Stimulated activated naive CD8-positive, alpha-beta T cell treated with anti-CD3 and anti-CD28 coated beads, Interleukin-15, Interleukin-2, amounts not matched to agents 100 U/mL and 50 U/mL, for 24 hours (primary cell): ENCODE results near the gene LDLRAD4.

Experiments
- ATAC-seq: fragments of 150-1000 bp; cut with Tn5 transposase; one replicate; pipeline ENCODE4 v1.10.0; 2021
- DNase-seq: peaks from one replicate; pipeline ENCODE4 v3.0.0; 2021

LDLRAD4 gene

DNA sequence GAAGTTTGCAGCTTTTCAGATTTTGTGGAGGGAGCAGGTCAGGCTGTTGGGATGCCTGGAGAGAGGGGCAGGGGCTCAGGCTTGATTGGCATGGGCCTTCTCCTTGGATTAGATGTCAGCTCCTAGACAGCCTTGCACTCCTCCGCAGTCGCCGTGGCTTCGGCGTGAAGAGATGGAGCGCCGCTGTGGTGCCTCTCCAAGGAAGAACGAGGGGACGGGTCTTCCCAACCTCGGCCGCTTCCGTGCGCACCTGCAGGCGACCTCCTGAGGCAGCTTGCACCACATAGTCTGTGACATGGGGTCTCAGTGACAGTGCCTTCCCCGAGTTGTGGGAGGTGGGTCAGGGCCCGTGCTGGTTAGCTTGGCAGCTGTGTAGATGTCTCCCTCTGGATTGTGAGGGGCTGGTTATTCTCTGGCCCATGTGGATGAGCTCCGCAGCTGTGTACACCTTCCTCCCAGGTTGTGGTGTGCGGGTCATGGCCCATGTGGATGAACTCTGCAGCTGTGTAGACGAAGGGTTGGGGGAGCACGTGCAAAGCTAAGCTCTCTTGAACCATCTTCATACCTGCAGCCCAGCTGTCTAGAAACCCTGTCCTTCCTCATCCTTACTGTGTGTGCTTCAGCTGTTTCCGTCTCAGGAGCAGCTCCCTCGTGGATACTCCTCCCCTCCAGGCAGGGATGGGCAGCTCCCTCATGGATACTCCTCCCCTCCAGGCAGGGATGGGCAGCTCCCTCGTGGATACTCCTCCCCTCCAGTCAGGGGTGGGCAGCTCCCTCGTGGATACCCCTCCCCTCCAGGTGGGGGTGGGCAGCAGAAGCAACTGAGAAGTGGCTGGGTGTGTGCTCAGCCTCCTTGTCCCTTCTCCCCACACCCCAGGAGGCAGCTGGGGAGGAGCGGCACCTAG, 170.3 kb downstream of the LDLRAD4 start:
- ATAC-seq (no peak), DNase-seq (no peak)

GRCh38 chr18:13389491-13390131, 171.1 kb downstream of the LDLRAD4 start:
- peak; percentile 19 for ATAC-seq

GRCh38 chr18:13390196-13390595, 171.6 kb downstream of the LDLRAD4 start:
- peak; percentile 14 for ATAC-seq
- DNase-seq, result no peak

More at GRCh38 chr18:13389491-13390131, 171.1 kb downstream of the LDLRAD4 start:
- DNase-seq, result no peak

- DNase-seq, result no peak
- ATAC-seq, result no peak
Measured at GRCh38 chr18:13390711-13391110, 172.2 kb downstream of the LDLRAD4 start.

DNA sequence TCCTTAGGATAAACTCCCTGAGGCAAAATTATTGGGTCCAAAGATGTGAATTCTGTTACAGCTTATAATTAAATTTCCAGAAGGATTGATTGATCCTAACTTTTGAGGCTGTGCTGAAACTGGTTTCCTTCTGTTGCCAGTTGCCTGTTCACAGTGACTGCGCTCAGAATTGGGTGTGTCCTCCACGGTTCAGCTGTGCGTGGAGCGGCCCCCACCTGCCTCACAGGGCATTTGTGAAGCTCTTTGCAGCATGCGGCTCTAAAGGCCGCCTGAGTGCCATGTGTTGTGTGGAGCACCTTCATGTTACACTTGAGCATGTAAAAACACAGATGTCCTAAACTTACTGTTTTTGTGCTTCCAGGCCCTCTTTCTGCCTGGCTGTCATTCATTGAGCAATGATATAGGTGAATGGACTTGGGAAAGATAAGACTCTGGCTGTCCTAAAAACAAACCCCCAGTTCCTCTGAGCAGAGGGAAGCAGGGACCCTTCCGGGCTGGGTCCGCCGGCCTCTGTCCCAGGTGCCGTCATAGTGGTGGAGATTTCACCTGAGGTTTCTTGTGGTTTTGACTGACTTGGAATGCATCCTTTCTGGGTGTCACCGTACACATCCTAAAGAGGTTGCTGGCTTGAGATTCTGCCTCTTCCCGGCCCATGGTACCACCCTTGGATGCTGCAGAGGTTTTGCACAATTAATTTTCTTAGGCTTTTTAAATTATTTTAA, 173.6 kb downstream of the LDLRAD4 start:
- DNase-seq (no peak), ATAC-seq (no peak)

GRCh38 chr18:13392899-13393298, 174.3 kb downstream of the LDLRAD4 start:
- DNase-seq (no peak), ATAC-seq (no peak)

- ATAC-seq (no peak), DNase-seq (no peak)
Measured at GRCh38 chr18:13393338-13393737, 174.8 kb downstream of the LDLRAD4 start.

- no peak for DNase-seq
- ATAC-seq, result no peak
Measured at GRCh38 chr18:13394801-13395200, 176.2 kb downstream of the LDLRAD4 start.

- DNase-seq (no peak), ATAC-seq (no peak)
Measured at GRCh38 chr18:13395577-13395976, 177.0 kb downstream of the LDLRAD4 start.

DNA sequence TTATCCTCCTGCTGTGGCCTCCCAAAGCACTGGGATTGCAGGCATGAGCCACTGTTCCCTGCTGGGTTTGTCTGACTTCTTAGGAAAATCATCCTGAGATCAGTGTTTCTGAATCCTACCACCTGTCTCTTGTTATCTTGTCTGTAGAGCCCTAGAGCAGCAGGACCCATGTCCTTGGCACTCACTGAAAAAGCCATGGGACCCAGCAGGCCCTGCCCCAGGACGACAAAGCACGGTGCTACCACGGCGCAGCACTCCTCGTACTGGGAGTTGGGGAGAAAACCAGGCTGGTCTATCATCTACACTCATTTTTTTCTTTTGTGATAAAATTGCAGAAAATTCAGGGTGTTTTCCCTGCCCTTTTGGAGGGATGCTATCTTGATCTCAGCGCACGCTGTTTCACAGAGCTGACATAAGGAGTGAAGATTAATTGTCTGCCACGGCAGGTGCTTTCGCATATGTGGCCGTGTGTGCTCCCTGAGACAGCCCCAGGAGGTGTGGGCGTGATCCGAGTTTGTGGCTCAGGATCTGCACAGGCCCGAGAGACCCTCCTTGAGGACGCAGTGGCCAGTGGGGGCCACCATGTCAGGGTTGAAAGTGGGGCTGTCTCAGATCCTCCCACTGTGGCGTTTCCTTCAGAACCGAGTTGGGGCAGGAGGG, 179.1 kb downstream of the LDLRAD4 start:
- DNase-seq, result no peak
- ATAC-seq, result no peak

GRCh38 chr18:13398631-13399030, 180.1 kb downstream of the LDLRAD4 start:
- DNase-seq, result no peak
- no peak for ATAC-seq

GRCh38 chr18:13399511-13399910, 181.0 kb downstream of the LDLRAD4 start:
- ATAC-seq, result no peak

GRCh38 chr18:13400636-13401315, 182.2 kb downstream of the LDLRAD4 start:
- ATAC-seq (no peak), DNase-seq (no peak)

More at GRCh38 chr18:13399511-13399910, 181.0 kb downstream of the LDLRAD4 start:
- DNase-seq, result no peak

DNA sequence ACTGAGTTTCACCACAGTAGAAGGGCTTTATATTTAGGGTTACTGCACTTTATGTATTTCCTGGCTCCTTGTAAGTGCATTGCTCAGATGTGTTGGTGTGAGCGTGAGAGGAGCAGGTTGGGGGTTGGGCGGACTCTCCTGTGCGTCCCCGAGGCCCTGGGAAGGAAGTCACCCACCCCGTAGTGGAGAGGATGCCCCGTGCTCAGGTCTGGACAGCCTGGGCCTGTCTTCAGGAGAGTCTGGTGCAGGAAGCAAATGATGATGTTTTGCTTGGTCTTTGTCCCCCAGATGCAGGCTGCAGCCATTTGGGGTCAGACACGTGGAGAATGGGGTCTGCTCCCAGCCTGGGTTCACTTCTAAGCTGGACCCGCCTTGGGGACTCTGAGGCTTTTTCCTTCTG, 182.8 kb downstream of the LDLRAD4 start:
- ATAC-seq, result no peak
- no peak for DNase-seq

DNA sequence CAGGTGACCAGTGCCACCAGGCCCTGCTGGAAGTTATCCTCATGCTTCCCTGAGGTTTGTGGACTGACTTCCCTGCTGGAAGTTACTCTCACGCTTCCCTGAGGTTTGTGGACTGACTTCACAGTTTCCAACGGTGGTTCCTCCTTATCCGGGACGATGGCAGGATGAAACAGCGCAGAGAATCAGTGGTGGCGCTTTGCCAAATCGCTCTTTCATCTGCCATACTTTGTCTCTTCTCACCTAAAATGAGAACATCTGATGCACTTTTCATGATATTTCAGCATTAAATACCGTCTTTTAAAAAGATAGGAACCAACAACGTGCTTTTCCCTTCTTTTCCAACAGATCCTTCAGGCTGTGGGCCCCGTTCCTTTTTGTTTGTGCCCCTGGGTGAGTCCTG, 183.3 kb downstream of the LDLRAD4 start:
- ATAC-seq (no peak), DNase-seq (no peak)

GRCh38 chr18:13403786-13404549, 185.4 kb downstream of the LDLRAD4 start:
- no peak for DNase-seq
- ATAC-seq, result no peak

DNA sequence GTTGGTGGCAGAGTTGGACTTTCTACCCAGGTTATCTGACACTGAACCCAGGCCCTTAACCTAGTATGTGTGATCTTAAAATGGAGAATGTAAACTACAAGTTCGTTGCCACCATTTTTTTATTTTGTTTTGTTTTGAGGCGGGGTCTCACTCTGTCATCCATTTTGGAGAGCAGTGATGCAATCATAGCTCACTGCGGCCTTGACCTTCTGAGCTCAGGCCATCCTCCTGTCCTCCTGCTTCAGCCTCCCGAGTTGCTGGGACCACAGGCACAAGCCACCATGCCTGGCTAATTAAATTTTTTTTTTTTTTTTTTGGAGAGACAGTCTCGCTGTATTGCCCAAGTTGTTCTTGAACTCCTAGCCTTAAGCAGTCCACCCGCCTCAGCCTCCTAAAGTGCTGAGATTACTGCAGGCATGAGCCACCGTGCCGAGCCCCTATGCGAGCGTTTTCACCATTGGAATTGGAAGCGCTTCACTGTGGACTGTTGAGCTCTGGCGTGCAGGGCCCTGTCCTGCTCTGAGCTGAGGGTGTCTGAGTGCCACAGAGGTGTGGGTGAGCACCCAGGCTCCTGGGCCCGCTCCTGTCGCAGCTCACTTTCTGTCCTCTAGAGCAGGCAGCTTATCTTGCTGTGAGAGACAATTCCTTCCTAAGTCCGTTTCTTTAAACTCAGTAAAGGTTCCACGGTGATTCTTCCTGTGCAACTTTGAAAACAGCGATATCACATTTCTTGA, 186.9 kb downstream of the LDLRAD4 start:
- ATAC-seq, result no peak
- no peak for DNase-seq

GRCh38 chr18:13406049-13406615, 187.6 kb downstream of the LDLRAD4 start:
- ATAC-seq (no peak), DNase-seq (no peak)

DNA sequence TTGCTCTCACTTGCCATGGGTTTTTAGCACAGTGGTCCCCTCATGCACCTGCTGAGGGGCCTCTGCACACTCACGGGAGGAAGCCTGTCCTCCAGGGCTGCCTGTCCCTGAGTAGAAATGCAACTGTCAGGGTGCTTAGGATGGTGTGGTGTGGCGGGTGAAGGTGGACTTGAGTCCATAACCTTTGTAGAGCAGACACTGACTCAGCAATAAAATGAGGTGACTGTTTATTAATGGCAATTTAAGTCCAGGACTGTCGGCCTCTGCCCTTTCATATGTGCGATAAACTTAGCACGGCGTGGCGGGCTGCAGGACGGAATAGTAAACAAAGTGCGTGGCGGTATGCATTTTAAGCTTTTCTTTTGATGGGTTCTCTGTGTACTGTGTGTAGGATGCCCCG, 188.2 kb downstream of the LDLRAD4 start:
- ATAC-seq (no peak), DNase-seq (no peak)

DNA sequence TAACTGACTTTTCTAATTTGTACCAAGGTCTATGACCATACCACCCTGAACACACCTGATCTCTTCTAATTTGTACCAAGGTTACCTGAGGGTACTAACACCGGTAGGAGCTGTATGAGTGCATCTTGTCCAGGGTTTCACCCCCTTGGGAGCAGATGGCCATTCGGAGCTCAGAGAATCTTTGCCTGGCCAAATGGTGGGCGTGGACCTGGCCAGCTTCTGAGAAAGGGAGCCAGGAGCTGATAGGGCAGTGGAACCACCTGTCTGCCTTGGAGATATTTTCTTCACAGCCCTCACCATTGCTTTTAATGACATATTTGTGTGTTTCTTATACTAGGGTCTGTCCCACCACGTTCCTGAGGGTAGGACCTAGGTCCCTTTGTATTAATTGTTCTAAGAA, 188.9 kb downstream of the LDLRAD4 start:
- DNase-seq (no peak), ATAC-seq (no peak)
